ENCODE data around the gene FTO. TPM values are rescaled to one million over a fixed set of nuclear protein-coding genes. Genes with fewer than 3 reads are reported as not detected.
"Not testable (repeated sequence)": the region's sequence is repeated elsewhere in the genome, so short reads cannot be mapped to it uniquely, and the experiment has no call there.

FTO gene
- total RNA-seq, 1 donor from 2014 or later, result 75.6 TPM

DNA sequence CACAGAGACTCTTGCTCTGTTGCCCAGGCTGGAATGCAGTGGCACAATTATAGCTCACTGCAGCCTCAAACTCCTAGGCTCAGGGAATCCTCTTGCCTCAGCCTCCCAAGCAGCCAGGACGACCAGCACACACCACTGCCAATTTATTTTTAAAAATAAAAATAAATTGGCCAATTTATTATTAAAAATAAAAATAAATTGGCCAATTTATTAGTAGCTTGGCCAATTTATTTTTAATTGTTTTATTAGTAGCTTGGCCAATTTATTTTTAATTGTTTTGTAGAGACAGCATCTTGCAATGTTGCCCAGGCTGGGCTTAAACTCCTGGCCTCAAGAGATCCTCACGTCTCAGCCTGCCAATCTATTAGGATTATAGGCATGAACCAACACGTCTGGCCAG, 184.3 kb downstream of the FTO start:
- intact Hi-C loops (cut with DNase I), result no loop called here
- H3K4me1 ChIP-seq, result peaks cover 11% of the 10 kb centered on the region
- H3K9me3 ChIP-seq, result no peaks in the 10 kb centered on the region
- H3K27me3 ChIP-seq, result no peaks in the 10 kb centered on the region
- H3K36me3 ChIP-seq, result peaks cover 20% of the 10 kb centered on the region
- TF ChIP-seq, protein P1, sequence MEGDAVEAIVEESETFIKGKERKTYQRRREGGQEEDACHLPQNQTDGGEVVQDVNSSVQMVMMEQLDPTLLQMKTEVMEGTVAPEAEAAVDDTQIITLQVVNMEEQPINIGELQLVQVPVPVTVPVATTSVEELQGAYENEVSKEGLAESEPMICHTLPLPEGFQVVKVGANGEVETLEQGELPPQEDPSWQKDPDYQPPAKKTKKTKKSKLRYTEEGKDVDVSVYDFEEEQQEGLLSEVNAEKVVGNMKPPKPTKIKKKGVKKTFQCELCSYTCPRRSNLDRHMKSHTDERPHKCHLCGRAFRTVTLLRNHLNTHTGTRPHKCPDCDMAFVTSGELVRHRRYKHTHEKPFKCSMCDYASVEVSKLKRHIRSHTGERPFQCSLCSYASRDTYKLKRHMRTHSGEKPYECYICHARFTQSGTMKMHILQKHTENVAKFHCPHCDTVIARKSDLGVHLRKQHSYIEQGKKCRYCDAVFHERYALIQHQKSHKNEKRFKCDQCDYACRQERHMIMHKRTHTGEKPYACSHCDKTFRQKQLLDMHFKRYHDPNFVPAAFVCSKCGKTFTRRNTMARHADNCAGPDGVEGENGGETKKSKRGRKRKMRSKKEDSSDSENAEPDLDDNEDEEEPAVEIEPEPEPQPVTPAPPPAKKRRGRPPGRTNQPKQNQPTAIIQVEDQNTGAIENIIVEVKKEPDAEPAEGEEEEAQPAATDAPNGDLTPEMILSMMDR (IDR thresholded peaks at IDR 0.05), result no peak
- ATAC-seq, result no peak
- H3K4me3 ChIP-seq, result no peak overlapping the region
- no peak for DNase-seq
- H3K27ac ChIP-seq, result no peak overlapping the region

DNA sequence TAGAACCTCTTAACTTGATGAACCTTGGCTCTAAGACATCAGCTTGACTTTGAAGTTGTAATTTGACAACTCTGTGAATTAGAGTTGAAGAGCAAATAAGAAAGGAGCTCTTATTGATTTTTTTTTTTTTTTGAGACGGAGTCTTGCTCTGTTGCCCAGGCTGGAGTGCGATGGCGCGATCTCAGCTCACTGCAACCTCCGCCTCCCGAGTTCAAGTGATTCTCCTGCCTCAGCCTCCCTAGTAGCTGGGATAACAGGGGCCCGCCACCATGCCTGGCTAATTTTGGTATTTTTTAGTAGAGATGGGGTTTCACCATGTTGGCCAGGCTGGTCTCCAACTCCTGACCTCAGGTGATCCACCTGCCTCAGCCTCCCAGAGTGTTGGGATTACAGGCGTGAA, 186.9 kb downstream of the FTO start:
- H3K9me3 ChIP-seq; ATAC-seq; H3K4me3 ChIP-seq; intact Hi-C loops (cut with DNase I); H3K27me3 ChIP-seq; H3K27ac ChIP-seq; DNase-seq: not testable (repeated sequence)
- Histone ChIP-seq H3K36me3 (peaks cover 18% of the 10 kb centered on the region), H3K4me1 (peaks cover 18% of the 10 kb centered on the region)

DNA sequence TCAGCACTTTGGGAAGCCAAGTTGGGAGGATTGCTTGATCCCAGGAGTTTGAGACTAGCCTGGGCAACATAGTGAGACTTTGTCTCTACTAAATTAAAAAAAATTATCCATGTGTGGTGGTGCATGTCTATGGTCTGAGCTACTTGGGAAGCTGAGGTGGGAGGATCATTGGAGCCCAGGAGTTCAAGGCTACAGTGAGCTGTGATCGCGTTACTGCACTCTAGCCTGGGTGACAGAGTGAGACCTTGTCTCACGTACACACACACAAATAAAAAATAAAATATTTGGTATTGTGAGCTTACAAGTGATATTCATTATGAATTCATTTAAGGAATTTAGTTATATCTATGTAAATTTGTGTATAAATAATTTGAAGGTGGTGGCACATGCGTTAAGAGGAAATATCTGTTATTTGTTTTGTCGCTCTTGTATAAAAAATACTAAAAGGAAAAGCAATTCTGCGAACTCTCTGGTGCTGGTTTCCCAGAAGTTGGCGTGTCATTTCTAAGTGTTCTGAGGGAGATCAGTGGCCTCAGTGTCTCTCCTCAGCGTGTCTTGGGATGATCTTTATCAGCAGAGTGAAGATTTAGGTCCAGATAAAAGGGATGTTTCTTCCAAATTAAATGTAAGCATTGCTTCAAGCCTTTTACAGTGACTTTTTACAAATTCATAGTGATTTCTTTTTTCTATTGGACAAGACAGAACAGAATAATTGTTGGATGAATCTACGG, 187.6 kb downstream of the FTO start:
- DNase-seq, result no peak
- TF ChIP-seq, protein P1 (IDR thresholded peaks at IDR 0.05), result no peak
- peaks cover 15% of the 10 kb centered on the region for H3K36me3 ChIP-seq
- H3K27me3 ChIP-seq, result no peaks in the 10 kb centered on the region
- H3K27ac ChIP-seq, result no peak overlapping the region
- H3K4me1 ChIP-seq, result peaks cover 18% of the 10 kb centered on the region
- H3K4me3 ChIP-seq, result no peak overlapping the region
- intact Hi-C loops (cut with DNase I), result no loop called here
- ATAC-seq, result no peak
- H3K9me3 ChIP-seq, result no peaks in the 10 kb centered on the region

DNA sequence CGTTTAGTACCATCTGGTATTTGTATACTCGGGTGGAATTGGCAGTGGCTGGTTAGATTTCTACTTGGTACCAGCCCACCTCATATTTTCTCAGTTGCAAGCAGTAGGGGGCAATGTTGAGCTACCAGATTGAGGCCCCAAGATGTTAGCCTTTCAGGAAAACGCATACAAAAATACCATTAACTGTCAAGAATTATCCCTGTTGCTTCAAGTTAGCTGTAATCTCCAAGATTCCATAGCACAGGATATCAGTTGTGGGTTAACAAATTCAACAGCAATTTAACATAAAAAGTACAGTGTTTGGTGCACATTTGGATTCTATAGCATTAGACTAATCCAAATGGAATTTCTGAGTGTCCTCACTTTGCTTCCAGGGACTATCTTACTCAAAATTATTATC, 188.2 kb downstream of the FTO start:
- Histone ChIP-seq H3K27me3 (no peaks in the 10 kb centered on the region), H3K27ac (no peak overlapping the region), H3K36me3 (peaks cover 12% of the 10 kb centered on the region), H3K9me3 (no peaks in the 10 kb centered on the region), H3K4me3 (no peak overlapping the region), H3K4me1 (peaks cover 18% of the 10 kb centered on the region)
- intact Hi-C loops (cut with DNase I), result no loop called here
- peak; percentile 86 for ATAC-seq
- TF ChIP-seq, protein P1 (IDR thresholded peaks at IDR 0.05), result peak; percentile 75
- no peak for DNase-seq

DNA sequence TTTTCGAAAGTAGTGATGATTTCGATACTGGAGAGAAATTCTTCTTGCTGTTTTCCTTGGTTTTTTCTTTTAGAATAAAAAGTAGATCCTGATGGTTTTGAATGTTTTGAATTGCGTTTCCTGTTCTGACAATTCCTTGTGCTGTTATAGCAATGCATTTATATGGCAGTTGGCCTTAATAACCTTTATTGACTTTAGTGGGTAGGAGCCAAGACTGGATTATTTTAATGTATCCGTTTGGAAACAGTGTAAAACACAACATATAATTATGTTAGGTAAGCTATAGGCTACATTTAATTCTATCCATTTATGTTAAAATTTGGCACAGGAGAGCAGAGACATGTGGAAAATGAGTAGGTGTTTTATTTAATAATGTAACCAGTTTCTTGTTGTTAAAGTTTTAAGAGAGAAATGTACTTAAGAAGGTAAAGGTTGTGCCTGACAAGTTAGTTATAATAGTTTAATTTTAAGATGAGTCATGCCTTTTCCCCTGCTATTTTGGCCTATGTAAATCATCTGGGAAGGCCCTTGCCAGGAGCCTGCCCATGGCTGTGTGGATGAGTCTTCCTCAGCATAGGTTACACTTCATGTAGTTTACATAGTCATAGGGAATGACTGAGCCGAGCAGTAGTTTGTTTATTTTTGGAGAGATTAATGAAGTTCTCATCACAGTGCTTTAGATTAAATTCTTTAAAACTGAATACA, 189.9 kb downstream of the FTO start:
- Histone ChIP-seq H3K27ac (no peak overlapping the region), H3K4me1 (peaks cover 22% of the 10 kb centered on the region), H3K9me3 (no peaks in the 10 kb centered on the region), H3K36me3 (peaks cover 12% of the 10 kb centered on the region), H3K27me3 (no peaks in the 10 kb centered on the region), H3K4me3 (no peak overlapping the region)
- no peak for DNase-seq
- intact Hi-C loops (cut with DNase I), result no loop called here
- peak; percentile 53 for ATAC-seq
- TF ChIP-seq, protein P1 (IDR thresholded peaks at IDR 0.05), result no peak

DNA sequence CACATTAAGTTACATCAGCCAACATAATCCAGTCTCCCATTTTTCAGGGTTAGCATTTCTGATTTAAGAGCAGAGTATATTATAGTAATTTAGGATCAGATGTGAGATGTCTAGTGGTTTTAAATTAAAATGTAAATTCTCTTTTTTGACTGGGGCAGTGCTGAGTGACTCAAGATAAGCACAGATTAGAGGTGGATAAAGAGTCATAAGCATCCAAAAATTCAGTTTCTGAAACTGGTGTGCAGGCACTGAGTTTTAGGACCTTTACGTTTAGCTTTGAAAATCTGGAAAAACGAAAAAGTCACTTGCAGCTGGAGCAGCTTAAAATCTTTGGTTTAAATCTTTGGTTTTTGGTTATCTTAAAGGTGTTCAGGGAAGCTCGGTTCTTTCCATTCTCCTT, 190.7 kb downstream of the FTO start:
- Histone ChIP-seq H3K4me1 (peaks cover 22% of the 10 kb centered on the region), H3K36me3 (peaks cover 4% of the 10 kb centered on the region), H3K27ac (no peak overlapping the region), H3K4me3 (no peak overlapping the region), H3K27me3 (no peaks in the 10 kb centered on the region), H3K9me3 (no peaks in the 10 kb centered on the region)
- intact Hi-C loops (cut with DNase I), result no loop called here
- TF ChIP-seq, protein P1 (IDR thresholded peaks at IDR 0.05), result no peak
- ATAC-seq (no peak), DNase-seq (no peak)

Data from upper lobe of right lung (tissue), 1 donor.